ENCODE data around the gene KMT2D.

KMT2D gene

DNA sequence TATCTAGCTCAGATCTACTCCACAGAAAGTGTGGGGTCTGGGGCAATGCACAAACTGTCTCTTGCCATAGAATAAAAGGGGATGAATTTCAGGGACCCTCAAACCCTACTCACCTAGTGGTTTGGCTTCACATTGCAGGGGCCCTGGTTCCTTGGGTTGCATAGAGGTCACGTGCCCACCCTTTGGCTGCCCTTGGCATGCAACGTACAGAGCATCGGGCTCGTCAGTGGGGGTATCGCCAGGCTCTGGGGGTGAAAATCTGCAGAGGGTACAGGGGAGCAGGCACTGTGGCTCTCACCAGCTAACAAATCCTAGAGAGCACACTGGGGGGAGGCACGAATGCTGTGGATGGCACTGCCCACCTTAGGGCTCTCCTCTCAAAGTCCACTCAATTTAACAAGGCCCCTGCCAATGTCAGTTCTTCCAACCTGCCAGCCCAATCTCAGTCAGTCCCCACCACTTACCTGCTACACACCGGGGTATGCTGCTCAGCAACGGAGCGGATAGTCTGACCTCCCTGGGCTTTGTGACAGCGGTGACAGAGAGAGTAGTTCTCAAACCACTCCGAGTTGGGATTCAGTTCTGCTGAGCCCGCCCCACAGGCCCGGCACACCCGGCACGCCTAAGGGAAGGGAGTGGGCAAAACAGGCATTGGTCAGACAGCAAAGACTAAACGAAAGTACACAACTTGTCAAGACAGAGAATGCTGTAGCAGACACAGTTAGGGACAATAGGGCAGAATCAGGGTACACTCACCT, 8.0 kb downstream of the KMT2D start:
- no peak for DNase-seq (ENCODE audit: low read depth in 2 of 2)

DNA sequence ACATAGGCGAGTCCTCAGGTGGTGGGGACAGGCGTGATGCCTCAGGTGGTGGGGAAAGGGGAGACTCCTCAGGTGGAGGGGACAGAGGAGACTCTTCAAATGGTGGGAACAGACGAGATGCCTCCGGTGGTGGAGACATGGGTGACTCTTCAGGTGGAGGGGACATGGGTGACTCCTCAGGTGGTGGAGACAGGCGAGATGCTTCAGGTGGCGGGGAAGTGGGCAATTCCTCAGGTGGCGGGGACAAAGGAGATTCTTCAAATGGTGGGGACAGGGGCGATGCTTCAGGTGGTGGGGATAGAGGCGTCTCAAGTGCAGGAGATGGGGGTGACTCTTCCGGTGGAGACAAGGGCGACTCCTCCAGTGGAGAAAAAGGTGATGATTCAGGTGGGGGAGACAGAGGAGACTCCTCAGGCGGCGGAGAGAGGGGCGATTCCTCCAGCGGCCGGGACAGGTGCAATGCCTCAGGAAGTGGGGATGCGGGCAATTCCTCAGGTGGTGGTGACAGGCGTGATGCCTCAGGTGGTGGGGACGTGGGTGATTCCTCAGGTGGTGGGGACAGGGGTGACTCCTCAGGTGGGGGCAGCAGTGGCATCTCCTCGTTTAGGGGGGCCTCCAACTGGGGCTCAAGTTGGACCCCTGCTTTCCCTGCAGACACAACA, 8.7 kb downstream of the KMT2D start:
- DNase-seq (ENCODE audit: low read depth in 2 of 2): no peak

DNA sequence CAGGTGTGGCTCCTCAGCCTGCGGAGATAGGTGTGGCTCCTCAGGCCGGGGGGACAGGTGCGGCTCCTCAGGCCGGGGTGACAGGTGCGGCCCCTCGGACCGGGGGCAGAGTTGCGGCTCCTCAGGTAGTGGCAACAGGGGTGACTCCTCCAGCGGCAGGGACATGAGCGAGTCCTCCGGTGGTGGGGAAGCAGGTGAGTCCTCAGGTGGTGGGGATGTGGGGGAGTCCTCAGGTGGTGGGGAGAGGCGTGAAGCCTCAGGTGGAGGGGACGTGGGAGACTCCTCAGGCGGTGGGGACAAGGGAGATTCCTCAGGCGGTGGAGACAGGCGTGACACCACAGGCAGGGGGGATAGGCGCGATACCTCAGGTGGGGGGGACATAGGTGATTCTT, 9.2 kb downstream of the KMT2D start:
- DNase-seq (ENCODE audit: low read depth in 2 of 2): no peak

- DNase-seq (ENCODE audit: low read depth in 2 of 2): no peak
Observed at GRCh38 chr12:49050507-49051372, 9.9 kb downstream of the KMT2D start.

DNA sequence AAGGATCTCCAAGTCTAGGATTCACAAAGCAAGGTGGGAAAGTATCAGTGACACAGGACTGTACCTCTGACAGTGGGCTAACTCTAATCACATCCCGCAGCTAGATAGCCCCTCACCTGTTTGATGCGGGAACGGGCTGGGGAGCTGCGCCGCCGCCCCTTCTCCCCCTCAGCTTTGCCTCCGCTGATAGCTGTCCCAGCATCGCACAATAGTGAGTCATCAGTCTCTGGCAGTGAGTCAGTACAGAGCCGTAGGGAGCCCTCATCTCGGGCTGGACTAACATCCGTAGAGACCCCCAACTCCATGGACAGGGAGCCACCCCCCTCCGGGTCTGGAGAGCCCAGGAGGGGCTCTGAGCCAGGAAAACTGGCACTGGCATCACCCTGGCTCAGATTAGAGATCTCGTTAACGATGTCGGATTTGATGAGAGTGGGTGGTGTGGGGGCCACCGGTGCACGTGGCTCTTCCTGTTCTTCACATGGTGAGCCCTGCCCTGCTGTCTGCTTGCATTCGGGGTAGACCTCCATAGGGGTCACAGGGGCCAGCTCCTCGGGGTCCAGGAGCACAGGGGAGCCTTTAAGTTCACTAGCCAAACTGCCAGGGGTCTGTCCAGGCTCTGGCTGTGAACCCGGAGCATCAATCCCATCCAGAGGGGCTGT, 10.9 kb downstream of the KMT2D start:
- no peak for DNase-seq (ENCODE audit: low read depth in 2 of 2)

- DNase-seq (ENCODE audit: low read depth in 2 of 2): no peak
Observed at GRCh38 chr12:49048953-49049352, 11.6 kb downstream of the KMT2D start.

- DNase-seq (ENCODE audit: low read depth in 2 of 2): no peak
Observed at GRCh38 chr12:49046129-49046895, 14.3 kb downstream of the KMT2D start.

DNA sequence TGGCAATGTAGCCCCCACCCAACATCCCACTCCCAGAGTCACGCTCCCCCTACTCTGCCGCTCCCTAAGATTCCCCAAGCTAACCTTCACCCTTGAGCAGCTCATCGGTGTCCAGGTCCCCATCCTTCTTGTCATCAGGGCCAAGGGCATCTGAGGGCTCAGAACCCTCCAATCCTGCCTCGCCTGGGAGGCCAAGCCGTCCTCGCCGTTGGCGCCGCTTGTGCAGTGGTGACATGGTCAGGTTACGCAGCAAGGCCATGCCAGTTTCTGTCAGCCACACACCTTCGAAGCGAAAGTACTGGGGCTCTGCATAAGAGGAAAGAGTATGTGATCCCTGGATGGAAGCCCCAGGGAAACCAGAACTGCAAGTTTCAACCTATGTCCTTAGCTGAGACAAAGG, 15.9 kb downstream of the KMT2D start:
- DNase-seq (ENCODE audit: low read depth in 2 of 2): no peak

GRCh38 chr12:49043856-49044258, 16.7 kb downstream of the KMT2D start:
- DNase-seq (ENCODE audit: low read depth in 2 of 2): peak; percentile 72 to 81

DNA sequence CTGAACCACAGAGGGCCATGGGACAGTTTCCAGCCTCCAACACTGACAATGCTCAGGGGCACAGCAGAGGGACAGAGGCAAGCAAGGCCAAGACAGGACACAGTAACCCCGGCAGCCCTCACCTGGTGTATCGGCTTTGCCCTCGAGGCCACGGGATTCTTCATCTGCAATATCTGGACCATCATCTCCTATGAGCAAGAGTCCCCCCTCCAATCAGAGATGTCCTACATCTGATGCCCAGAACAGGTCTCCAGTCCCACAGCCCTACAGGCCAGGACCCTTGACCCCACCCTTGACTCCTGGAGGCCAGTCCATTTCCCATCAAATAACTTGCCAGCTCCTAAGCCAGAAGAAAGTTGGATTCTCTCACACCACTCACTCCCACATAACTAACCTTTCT, 17.4 kb downstream of the KMT2D start:
- no peak for DNase-seq (ENCODE audit: low read depth in 2 of 2)

- no peak for DNase-seq (ENCODE audit: low read depth in 2 of 2)
Observed at GRCh38 chr12:49041881-49042484, 18.6 kb downstream of the KMT2D start.

GRCh38 chr12:49041036-49041880, 19.3 kb downstream of the KMT2D start:
- DNase-seq (ENCODE audit: low read depth in 2 of 2): no peak

DNA sequence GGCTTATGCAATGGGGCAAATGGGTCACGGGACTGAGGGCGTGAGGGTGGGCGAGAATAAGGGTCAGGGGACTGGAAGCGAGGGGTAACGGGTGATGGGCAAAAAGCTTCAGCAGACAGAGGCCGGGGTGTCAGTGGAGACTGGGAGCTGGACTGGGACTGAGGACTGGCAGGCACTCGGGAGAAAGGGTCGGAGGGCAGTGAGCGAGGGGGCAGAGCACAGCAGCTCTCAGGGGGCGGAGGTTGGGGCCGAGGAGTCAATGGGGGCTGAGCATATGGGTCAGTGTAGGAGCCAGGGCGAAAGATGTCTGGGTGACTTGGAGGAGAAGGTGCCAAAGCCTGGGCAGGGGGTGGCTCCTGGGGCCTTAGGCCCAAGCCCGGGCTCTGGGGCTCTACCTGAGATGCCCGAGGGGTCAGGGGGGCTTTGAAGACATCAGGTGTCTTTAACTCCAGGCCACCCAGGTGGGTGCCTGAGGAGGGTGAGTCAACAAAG, 20.2 kb downstream of the KMT2D start:
- no peak for DNase-seq (ENCODE audit: low read depth in 2 of 2)

GRCh38 chr12:49039421-49040363, 20.9 kb downstream of the KMT2D start:
- no peak for DNase-seq (ENCODE audit: low read depth in 2 of 2)

DNA sequence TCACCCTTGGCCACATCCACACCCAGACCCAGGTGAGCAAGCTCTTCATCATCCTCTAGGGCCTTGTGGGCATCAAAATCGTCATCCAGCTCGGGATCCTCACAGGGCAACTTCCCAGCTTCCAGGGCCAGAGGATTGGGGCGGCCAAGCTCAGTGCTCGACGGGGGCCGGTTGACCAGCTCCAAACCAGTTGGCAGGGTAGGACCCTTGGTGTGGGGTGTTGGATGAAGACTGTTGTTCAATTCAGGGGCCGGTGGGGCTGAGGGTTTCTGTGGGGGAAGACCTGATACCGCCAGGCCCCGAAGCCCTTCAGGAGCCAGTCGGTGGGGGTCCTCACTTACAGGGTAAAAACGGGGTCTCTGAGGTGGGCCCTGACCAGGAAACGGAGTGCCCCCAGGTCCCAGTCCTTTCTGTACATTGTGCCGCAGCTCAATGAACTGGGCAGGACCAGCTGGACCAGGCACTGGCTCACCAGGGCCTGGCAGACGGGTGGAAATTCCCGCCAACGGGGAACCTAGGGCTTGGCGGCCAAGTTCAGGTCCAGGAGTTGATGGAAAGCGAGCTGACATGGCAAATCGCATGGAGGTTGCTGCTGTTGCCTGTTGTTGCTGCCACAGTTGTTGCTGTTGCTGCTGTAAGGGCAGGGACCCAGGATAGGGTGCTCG, 22.2 kb downstream of the KMT2D start:
- DNase-seq (ENCODE audit: low read depth in 2 of 2): no peak

DNA sequence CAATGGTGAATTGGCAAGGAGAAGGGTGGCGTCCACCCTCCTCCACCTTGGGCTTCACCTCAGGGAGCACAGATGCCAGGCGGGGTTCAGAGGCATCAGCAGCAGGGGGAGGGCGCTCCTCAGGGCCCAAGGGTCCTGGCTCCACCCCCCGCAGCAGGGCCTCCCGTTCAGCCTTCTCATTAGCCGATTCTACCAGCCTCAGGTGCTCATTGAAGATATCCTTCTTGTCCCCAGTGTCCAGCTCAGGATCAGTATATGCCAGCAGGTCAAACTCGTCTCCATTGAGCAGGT, 22.7 kb downstream of the KMT2D start:
- DNase-seq (ENCODE audit: low read depth in 2 of 2): no peak

- no peak for DNase-seq (ENCODE audit: low read depth in 2 of 2)
Observed at GRCh38 chr12:49037111-49037946, 23.3 kb downstream of the KMT2D start.
